Loucy (cell line): Measurements from ENCODE around the gene MEIS3.

Experiments
- CTCF ChIP-seq: fragments of 200-600 bp; sonication (generic); conservative IDR thresholded peaks from 2 replicates; pipeline ENCODE4 v1.5.1; 2014; ENCODE audit warnings: mild to moderate bottlenecking, antibody characterized with exemption, low read length
- EZH2phosphoT487 ChIP-seq: fragments of 200-600 bp; IDR thresholded peaks from 2 replicates; pipeline ENCODE4 v1.6.1; 2018; ENCODE audit warnings: antibody characterized with exemption, mild to moderate bottlenecking, moderate library complexity, borderline replicate concordance

- TF ChIP-seq CTCF: no peak
- TF ChIP-seq EZH2phosphoT487: no peak
Observed at GRCh38 chr19:47419789-47420188, 462 bp upstream of the MEIS3 start.
